Measurements from ENCODE around the gene CCM2. TPM values are rescaled to one million over a fixed set of nuclear protein-coding genes. Genes with fewer than 3 reads are reported as not detected.

CCM2 gene
- total and polyA plus RNA-seq, 8 donors, result 23.0 to 50.1 (median 29.9) TPM

DNA sequence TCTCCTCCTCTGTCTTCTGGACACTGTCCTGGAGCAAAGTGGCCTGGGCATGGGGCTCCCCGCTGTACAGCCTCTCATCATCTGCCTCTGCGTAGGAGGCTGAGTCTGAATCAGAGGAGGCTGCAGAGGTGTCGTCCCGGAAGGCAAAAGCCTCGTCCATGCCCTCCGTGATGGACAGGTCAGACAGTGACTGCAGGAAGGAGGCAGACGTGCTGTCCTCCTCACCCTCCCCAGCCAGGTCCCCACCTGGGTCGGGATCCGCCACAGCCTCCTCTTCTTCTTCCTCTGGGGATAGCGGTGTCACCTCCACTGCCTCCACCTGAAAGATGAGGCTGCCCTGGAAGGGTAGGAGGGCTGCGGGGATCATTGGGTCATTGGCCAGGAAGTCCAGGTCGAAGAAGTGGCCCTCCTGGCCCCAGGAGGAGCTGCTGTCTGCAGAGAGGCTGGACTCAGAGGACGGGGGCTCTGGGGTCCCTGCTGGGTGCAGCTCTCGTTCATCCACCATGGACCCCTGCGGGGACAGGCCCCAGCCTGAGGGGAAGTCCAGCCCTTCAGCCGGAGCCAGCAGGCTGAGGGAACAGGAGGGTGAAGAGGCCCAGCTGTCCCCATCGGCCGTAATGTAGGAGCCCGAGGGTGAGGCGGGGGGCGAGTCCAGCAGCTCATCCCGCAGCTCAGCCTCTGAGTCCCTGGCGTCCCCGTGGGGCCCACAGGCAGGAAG lies 85.1 kb downstream of the CCM2 start:
- Histone ChIP-seq H3K36me3 (no peaks in the 10 kb centered on the region), H3K4me3 (no peak overlapping the region), H3K9me3 (no peaks in the 10 kb centered on the region), H3K27ac (no peak overlapping the region), H3K27me3 (peaks cover 0 to 25% of the 10 kb centered on the region in 2 donors), H3K4me1 (peaks cover 0 to 14% of the 10 kb centered on the region in 2 donors)
- no peak for ATAC-seq
- no peak for TF ChIP-seq CTCF (IDR thresholded peaks at IDR 0.05)
- peak in 1 of 4 donors; percentile 14 for DNase-seq
- intact Hi-C loops (cut with DNase I), result no loop called here

GRCh38 chr7:45085619-45086200 lies 85.7 kb downstream of the CCM2 start:
- DNase-seq (no peak), ATAC-seq (no peak)
- H3K36me3 ChIP-seq, result no peaks in the 10 kb centered on the region
- H3K4me3 ChIP-seq, result no peak overlapping the region
- no peak overlapping the region for H3K27ac ChIP-seq
- peaks cover 0 to 14% of the 10 kb centered on the region in 2 donors for H3K4me1 ChIP-seq
- peaks cover 0 to 31% of the 10 kb centered on the region in 2 donors for H3K27me3 ChIP-seq
- no peaks in the 10 kb centered on the region for H3K9me3 ChIP-seq
- intact Hi-C loops (cut with DNase I), result no loop called here
- no peak for TF ChIP-seq CTCF (IDR thresholded peaks at IDR 0.05)

- ATAC-seq (no peak), DNase-seq (peak in 1 of 4 donors; percentile 51)
- Histone ChIP-seq H3K27ac (no peak overlapping the region), H3K36me3 (no peaks in the 10 kb centered on the region), H3K4me1 (peaks cover 0 to 14% of the 10 kb centered on the region in 2 donors), H3K9me3 (no peaks in the 10 kb centered on the region), H3K4me3 (no peak overlapping the region), H3K27me3 (peaks cover 0 to 35% of the 10 kb centered on the region in 2 donors)
- intact Hi-C loops (cut with DNase I), result no loop called here
- no peak for TF ChIP-seq CTCF (IDR thresholded peaks at IDR 0.05)
Measured at GRCh38 chr7:45086331-45087065, 86.5 kb downstream of the CCM2 start.

- Histone ChIP-seq H3K27me3 (peaks cover 0 to 35% of the 10 kb centered on the region in 2 donors), H3K4me1 (peaks cover 0 to 14% of the 10 kb centered on the region in 2 donors), H3K9me3 (no peaks in the 10 kb centered on the region), H3K27ac (no peak overlapping the region), H3K4me3 (no peak overlapping the region), H3K36me3 (no peaks in the 10 kb centered on the region)
- no peak for DNase-seq
- ATAC-seq, result no peak
- intact Hi-C loops (cut with DNase I), result no loop called here
- no peak for TF ChIP-seq CTCF (IDR thresholded peaks at IDR 0.05)
Measured at GRCh38 chr7:45087301-45088145, 87.5 kb downstream of the CCM2 start.
